NCI-H146 (cell line): ENCODE measurements around the gene OSBPL10.
"Not testable (repeated sequence)": the region's sequence is repeated elsewhere in the genome, so short reads cannot be mapped to it uniquely, and the experiment has no call there.

Experiments used
- DNase-seq: peaks from one replicate; lab custom pipeline; 2025; lab: John Stamatoyannopoulos, UW

The OSBPL10 gene

GRCh38 chr3:31704156-31704555 is 276.9 kb downstream of the OSBPL10 start:
- DNase-seq: no peak

GRCh38 chr3:31701286-31701685 is 279.8 kb downstream of the OSBPL10 start:
- no peak for DNase-seq

GRCh38 chr3:31699309-31699953 is 281.6 kb downstream of the OSBPL10 start:
- DNase-seq: no peak

GRCh38 chr3:31696815-31697548 is 284.1 kb downstream of the OSBPL10 start:
- DNase-seq: no peak

- DNase-seq: peak; percentile 8
Measured at GRCh38 chr3:31696009-31696297, 285.1 kb downstream of the OSBPL10 start.

GRCh38 chr3:31695280-31696008 is 285.6 kb downstream of the OSBPL10 start:
- no peak for DNase-seq

GRCh38 chr3:31693346-31693745 is 287.7 kb downstream of the OSBPL10 start:
- no peak for DNase-seq

GRCh38 chr3:31692751-31693150 is 288.3 kb downstream of the OSBPL10 start:
- no peak for DNase-seq

GRCh38 chr3:31690771-31691170 is 290.3 kb downstream of the OSBPL10 start:
- no peak for DNase-seq

GRCh38 chr3:31689523-31689922 is 291.5 kb downstream of the OSBPL10 start:
- not testable (repeated sequence) for DNase-seq

GRCh38 chr3:31688984-31689383 is 292.1 kb downstream of the OSBPL10 start:
- DNase-seq: no peak

GRCh38 chr3:31687020-31687802 is 293.9 kb downstream of the OSBPL10 start:
- no peak for DNase-seq

GRCh38 chr3:31680072-31680870 is 300.8 kb downstream of the OSBPL10 start:
- no peak for DNase-seq

- DNase-seq: no peak
Measured at GRCh38 chr3:31676556-31676955, 304.5 kb downstream of the OSBPL10 start.

GRCh38 chr3:31673950-31674349 is 307.1 kb downstream of the OSBPL10 start:
- no peak for DNase-seq

- DNase-seq: no peak
Measured at GRCh38 chr3:31671976-31672375, 309.1 kb downstream of the OSBPL10 start.

- no peak for DNase-seq
Measured at GRCh38 chr3:31671451-31671850, 309.6 kb downstream of the OSBPL10 start.

GRCh38 chr3:31670722-31671121 is 310.3 kb downstream of the OSBPL10 start:
- DNase-seq: no peak

- DNase-seq: no peak
Measured at GRCh38 chr3:31670136-31670535, 310.9 kb downstream of the OSBPL10 start.

- no peak for DNase-seq
Measured at GRCh38 chr3:31668242-31668641, 312.8 kb downstream of the OSBPL10 start.

GRCh38 chr3:31667582-31667981 is 313.5 kb downstream of the OSBPL10 start:
- DNase-seq: no peak

GRCh38 chr3:31664031-31664430 is 317.0 kb downstream of the OSBPL10 start:
- DNase-seq: no peak
